HuH-7.5 (cell line): ENCODE data around the gene PTGDS.
A peak's percentile ranks its signal among the peaks of the same experiment; 100 is the strongest.

Experiments
- DNase-seq: peaks from one replicate; pipeline ENCODE4 v3.0.0; 2011; ENCODE audit warnings: low spot score

The PTGDS gene

DNA sequence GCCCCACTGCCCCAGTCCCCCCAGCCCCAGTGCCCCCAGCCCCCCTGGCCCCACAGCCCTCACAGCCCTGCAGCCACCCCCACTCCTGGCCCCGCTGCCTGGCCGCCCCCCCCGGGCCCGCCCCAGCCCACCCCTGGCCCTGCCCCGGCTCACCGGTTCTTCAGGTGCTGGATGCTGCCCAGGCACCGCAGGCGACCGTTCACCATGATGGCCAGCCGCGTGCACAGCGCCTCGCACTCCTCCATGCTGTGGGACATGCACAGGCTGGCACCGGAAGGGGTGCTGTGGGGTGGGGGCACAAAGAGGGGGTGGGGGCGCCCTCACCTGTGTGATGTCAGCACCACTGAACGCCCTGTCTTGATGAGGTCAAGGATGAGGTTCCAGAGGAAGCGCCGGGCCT lies 31.9 kb downstream of the PTGDS start:
- DNase-seq, result no peak

DNA sequence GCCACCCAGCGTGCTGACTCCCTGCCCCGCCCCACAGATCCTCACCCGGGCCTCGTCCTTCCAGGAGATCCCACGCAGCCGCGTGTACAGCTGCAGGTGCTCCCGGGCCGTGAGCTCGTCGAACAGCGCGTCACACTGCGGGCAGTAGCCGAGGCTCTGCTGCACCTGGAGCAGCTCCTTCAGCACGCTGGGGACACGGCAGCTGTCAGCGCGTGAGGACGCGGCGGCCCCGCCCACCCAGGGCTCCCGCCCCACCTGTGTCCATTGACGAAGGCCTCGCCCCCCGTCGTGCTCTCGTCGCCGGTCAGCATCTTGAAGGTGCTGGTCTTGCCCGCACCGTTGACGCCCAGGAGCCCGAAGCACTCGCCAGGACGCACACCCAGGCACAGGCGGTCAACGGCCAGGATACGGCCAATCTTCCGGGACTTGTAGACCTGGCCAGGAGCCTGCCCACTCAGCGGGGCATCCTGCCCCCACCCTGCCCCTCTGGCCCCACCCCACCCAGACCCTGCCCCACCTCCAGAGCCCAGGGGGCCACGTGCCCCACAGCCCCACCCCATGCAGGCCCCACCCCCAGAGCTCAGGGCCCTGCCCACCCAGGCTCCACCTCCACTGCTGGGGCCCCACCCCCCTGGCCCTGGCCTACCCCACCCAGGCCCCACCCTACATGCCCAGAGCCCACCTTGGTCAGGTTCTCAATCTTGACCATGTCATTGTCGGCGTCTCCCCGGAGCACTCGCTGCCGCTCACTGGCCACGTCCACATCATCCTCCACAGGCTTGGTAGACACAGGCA lies 32.8 kb downstream of the PTGDS start:
- no peak for DNase-seq

DNA sequence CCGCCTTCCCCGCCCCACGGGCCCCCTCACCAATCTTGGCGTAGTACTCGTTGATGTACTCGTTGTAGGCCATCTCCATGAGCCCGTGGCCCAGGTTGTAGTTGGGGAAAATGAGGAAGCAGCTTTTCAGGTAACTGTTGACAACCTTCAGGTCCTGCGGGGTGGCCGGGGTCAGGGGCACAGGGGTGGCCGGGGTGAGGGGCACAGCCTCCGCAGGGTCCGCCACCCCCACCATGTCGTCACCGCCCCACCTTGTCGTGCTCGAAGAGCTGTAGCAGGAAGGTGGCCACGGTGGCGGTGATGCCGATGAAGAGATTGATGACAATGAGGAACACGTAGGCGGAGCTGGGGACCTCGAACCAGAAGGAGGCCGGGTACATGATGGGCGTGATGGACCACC lies 33.9 kb downstream of the PTGDS start:
- DNase-seq, result no peak

DNA sequence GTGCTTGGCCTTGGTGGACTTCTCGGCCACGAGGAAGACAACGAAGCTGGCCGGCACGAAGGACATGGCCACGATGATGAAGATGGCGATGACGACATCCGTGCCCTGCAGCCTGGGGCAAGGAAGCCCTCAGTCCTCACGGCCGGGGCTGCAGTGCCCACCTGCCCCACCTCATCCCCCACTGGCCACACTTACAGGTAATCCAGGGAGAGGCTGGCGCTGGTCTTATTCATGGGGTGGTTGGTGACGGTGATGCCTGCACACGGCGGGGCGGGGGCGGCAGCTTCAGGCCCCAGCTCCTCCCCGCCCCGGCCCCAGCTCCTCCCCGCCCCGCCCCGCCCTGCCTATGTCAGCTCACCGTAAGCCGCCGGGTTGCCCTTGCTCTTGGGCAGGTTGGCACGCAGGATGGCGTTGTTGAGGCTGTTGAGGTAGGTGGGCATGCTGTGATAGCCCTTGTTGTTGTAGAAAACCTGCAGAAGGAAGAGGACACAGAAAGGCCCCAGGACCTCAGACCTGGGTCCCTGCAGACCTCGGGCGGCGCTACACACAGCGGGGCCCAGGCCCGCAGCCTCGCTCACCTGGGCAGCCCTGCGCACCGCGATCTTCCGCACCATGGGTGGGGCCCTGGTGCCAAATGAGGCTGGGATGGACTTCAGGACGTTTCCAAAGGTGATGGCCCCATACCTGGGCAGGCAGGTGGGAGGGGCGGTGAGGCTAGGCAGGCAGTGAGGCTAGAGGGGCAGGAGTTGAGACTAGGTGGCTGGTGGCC lies 34.8 kb downstream of the PTGDS start:
- DNase-seq, result no peak

DNA sequence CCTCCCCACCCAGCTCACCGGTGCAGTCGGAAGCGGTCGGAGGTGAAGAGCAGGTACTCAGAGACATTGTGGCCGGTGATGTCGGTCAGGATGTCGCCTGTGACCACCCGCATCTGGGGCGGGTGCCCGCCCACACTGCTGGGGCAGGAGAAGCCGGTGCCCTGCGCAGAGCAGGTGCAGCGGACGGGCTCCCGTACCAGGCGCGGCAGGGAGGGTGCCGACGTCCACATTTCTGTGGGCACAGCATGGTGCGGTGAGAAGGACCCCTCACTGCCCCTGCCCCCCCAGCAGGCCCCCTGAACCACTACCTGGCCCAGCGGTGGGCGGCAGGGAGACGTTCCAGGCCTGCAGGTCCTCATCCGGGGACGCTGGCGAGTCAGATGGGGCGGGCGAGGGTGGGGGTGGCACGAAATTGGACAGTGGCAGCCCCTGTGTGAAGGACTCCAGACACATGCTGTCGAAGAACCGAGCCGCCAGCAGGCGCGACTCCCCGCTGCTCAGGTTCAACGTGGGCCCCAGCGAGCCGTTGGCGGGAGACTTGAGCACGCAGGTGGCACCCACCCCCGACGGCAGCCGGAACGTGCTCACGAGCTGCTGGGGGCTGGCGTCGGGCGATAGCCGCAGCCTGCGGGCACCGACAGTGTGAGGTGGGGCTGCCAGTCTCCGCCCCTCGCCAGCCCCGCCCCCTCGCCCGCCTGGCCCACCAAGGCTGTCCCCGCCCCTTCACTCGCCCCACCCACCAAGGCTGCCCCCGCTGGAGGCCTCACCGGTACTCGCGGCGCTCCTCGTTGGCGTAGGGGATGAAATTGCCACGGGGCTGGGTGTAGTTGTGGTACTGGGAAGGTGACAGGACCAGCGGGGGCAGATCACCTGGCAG lies 35.6 kb downstream of the PTGDS start:
- no peak for DNase-seq

DNA sequence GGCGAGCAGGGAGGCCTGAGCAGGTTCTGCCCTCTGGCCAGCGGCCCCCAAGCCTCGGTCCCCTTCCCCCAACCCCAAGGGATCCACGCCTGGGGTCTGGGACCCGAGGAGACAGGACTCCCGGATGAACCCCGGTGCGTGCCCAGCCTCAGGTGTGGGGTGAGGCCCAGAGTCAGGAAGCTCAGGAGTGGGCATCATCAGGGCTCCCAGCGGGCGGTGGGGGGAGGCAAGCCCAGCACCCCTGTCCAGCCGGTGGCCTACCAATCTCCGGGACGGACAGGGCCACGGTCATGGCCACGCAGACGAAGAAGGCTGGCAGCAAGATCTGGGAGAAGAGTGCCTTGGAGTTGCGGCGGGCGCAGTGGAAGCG lies 36.3 kb downstream of the PTGDS start:
- DNase-seq, result no peak

DNA sequence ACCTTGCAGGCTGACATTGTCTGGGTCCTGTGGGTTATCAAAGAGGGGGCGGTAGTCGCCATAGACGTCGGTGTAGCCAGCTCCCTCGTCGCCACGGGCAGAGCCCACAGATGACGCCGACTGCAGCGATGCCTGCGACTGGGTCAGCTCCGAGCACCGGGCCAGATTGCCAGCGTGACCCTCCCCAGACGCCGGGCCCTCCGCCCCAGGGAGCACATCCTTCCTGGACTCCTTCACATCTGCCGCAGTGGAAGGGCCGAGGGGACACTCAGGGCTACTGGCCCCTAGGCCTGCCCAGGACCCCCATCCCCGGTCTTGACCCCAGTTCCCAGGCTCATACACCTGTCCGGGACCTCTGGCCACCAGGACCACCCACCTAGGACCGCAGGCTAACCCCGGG lies 36.9 kb downstream of the PTGDS start:
- DNase-seq, result no peak

DNA sequence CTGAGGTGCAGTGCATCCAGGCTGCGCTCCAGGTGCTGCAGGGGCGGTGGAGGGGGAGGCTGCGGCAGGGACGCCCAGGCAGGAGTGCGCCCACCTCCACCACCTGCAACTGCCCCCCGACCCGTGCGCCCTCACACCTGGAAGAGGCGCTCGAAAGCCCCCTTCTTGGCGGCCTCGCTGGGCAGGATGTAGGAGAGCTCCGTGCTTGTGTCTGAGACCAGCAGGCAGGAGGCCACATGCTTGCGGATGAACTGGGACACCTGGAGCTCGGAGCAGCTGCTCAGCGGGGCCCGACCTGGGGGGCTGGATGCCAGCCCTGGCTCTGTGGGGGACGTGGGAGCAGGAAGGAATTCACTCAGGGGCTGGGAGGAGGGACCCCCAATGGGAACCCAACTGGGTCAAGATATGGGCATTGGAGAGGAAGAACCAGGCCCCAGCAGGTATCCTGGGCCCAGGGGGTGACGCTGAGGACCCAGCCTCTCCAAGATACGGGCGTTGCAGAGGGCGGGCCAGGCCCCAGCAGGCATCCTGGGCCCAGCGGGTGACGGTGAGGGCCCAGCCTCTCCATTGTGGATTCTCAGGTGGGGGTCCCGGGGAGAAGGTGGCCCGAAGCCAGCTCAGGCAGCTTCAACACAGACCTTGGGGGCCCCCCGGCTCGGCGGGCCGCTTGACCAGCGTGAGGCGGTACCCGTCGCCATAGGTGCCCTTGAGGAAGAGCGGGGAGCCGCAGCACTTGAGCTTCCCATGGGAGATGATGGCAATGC lies 37.7 kb downstream of the PTGDS start:
- no peak for DNase-seq

DNA sequence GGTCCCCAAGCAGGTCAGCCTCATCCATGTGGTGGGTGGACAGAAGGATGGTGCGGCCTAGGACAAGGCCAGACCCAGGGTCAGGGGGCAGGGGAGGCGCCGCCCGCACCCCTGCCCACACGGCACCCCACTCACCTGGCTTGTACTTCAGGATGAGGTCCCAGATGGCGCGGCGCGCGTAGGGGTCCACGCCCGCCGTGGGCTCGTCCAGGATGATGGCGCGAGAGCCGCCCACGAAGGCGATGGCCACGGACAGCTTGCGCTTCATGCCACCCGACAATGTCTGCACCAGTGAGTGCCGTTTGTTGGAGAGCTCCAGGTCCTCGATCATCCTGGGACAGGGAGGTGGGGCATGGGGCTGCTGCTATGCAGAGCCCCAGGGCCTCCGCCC lies 38.2 kb downstream of the PTGDS start:
- DNase-seq, result no peak

DNA sequence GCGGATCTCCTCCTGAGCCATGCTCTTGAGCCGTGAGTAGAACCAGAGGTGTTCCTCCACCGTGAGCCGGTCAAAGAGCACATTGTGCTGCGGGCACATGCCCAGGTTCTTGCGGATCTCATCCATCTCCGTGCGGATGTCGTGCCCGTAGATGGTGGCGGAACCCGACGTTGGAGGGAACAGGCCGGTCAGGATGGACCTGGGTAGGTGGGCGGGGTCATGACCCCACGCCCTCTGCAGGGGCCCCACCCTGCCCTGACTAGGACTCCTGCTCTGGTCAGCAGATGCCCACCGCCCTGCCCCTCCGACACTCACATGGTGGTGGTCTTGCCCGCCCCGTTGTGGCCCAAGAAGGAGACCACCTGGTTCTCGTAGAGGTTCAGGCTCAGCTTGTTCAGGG lies 38.7 kb downstream of the PTGDS start:
- no peak for DNase-seq

DNA sequence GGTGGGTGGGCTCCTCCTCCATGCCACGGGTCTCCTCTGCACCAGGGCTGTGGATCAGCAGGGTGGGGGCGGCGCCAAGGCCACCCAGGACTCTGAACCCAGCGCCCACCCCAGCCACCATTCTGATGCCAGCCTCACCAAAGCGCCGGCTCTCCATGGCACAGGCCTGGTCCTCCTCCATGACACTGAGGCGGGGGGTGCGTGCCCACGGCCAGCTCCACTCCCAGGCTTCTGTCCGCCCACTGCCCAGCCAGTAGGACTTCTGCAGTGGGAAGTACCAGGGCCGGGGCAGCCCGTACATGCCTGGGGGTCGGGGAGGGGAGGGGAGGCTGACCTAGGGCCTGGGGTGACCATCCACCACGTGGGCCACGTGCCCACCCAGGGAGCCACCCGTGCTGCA lies 39.1 kb downstream of the PTGDS start:
- DNase-seq, result no peak

DNA sequence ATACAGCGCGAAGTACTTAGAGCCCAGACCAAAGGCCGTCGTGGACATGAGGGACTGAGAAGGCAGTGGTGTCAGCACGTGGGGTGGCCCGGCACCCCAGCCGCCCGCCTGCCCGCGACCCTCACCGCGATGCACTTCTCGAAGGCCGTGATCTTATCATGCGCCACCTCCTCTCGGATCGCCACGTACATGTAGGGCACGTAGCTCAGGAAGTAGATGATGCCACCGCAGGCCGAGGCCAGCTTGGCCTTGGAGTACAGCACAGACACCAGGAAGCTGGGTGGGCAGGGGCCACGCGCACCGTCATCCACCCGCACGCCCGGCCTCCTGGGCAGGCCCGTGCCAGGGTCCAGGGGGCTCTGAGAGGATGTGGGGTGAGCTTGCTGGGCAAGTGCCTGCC lies 39.8 kb downstream of the PTGDS start:
- no peak for DNase-seq

DNA sequence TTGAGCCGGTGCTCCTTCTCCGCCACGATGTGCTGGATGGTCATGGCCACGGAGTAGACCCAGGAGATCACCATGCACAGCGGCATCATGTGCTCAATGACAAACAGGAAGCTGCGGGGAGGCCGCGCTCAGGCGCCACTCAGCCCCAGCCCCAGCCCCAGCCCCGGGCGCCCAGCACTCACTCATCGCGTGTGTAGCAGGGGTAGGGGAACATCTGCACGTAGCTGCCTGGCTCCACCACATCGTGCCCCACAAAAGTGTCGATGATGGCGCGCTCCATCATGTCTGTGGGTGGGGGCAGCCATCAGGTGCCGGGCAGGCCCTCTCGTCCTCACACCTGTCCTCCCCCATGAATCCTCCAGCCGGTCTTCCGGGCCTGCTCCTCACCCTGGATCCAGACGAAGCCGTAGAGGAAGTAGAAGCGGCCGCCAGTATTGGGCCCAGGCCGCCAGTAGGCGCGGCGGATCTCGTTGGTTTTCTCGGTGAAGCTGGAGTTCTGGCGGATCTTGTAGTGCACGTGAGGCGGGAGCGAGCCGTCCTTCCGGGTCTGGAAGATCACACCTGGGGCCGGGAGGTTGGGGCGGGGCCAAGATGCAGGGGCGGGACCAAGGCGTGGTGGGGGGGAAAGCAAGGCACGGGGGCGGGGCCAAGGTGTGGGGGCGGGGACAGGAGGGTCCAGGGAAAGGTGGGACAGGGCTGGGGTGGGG lies 40.6 kb downstream of the PTGDS start:
- no peak for DNase-seq

DNA sequence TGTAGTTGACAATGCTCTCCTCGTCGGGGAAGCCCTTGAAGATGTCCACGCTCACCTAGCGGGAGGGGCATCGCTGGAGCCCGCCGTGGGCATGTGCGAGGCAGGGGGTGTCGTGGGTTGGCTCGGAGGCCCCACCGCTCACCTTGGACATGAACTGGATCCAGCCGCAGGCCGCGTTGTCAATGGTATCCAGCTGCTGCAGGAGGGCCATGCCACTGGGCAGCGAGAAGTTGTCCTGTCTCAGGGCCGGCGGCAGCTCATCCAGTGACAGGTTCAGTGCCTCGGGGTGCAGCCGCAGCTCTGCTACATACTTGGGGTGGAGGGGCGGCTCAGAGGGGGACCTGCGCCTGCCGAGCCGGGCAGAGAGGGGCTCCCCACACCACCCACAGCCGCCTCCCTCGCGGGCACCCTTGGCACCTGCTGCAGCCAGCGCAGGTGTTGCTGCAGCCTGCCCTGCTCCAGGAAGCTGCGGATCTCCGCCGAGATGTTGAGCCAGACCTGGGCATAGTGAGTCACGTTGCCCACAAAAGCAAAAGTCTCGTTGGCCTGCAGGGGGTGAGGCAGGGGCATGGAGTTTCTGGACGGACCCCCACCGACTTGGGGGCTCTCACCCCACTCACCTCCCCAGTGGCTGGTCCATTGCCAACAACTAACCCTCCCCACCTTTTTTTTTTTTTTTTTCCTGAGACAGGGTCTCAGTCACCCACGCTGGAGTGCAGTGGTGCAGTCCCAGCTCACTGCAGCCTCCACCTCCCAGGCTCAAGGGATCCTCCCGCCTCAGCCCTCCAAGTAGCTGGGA lies 41.7 kb downstream of the PTGDS start:
- DNase-seq, result no peak

DNA sequence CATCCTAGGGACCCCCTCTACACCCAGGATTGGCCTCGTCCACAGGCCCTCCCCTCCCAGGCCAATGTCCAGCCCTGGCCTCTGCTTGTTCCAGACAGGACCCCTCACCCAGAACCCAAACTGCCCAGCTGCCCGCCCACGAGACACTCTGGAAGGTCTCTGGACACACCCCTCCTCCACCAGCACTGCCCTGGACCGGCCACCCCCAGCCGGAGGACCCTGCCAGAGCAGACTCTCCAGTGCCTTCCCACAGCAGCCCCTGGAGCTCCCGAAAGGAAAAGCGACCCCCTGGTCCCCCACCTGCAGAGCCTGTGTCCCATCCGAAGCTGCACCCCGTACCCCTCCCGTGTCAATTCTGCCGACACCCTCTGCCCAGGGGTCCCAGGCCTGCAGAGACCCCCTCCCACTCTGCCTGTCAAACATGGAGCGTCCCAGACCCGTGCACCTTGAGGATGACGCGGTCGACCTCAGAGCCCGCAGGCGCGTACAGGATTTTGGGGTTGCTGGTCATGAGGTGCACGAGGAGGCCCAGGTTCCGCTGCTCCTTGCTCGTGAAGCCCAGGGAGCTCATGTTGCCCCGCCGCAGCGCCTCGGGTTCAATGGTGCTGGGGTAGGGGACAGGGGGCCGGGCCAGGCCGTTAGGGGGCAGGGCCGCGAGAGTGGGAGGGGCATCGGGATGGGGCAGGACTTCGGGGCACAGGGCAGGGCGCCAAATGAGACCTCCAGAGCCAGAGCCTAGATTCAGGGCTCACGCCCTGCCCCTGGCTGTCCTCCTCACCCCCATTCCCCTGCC lies 42.8 kb downstream of the PTGDS start:
- DNase-seq, result no peak

DNA sequence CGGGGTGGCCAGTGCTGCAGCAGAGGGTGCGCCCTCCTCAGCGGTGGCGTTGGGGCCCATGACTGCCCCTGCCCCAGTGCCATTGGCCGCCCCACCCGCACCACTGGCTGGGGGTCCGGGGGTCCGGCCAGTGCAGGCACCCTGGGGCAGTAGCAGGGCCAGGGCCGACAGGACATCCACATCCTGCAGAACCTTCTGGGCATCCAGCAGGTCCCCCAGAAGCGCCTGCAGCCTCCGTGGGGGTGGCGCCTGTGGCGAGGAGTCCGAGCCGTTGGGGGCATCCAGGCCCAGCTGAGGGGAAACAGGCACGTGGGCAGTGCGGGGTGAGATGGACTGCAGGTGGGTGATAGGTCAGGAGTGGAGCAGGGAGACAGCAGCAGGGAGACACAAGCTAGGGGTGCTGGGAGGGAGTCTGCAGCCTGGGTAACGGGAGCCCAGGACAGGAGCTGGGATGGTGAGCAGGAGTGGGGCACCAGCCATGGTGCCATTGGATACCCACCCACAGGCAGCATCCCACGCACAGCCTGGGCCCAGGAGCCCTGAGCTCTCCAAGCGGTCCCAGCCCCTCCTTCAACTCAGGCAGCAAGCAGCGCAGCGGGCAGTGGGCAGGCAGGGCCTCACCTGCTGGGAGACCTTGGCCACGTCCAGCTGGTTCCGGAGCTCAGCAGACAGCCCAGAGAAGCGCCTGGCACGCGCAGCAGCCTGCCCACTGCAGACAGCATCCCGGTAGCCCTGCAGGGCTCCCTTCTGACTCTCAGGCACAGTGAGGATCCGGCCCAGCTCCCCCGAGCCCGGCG lies 43.7 kb downstream of the PTGDS start:
- no peak for DNase-seq

DNA sequence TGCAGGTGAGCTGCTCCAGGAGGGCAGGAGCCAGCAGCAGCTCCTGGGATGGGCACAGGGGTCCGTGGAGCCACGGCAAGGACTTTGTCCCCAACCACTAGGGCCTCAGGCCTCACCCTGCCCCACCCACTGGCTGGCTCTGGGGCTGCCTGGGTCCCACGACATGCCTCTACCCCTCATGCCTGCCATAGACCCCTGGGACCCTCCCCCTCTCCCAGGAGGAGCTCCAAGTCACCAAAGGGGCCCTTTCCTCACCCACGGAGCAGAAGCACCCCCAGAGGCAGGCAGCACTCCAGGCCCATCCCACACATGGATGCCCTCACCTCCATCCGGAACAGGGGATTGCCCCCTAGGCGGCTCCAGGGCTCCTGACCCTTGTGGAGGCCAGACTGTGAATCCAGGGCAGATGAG lies 44.3 kb downstream of the PTGDS start:
- DNase-seq, result no peak

DNA sequence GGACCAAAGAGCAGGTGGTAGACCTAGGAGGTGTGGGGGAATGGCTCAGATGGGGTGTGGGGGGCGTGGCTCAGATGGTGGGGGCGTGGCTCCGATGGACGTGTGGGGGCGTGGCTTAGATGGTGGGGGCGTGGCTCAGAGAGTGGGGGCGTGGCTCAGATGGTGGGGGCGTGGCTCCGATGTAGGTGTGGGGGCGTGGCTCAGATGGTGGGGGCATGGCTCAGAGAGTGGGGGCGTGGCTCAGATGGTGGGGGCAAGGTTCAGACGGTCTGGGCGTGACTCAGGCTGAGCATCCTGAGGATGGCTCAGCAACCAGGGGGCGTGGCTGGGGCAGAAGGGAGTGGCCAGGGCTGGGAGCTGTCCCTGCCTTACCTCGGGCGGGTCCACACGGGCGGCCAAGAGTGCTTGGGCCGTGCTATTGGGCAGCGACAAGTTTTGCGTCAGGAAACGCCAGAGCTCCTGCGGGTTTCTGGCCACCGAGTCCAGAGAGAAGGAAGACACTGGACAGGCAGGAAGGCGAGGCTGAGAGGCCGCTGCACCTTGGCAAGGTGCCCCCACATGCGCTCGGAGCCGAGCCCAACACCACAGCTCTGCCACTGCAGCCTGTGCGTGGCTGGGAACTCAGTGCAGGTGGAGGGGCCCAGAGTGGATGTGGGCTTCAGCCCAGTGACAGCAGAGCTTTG lies 44.8 kb downstream of the PTGDS start:
- peak; percentile 87 for DNase-seq
